ENCODE results near the gene TTBK2.

- TF ChIP-seq SIN3A (IDR thresholded peaks at IDR 0.05; ENCODE audit: borderline replicate concordance, low read depth, low read length) (no peak), EP300 (IDR thresholded peaks at IDR 0.05; ENCODE audit: borderline replicate concordance in 1 of 2, low read depth in 1 of 2, low read length in 1 of 2) (no peak; a peak in 1 of 4 replicates), USF1 (IDR thresholded peaks at IDR 0.05; ENCODE audit: borderline replicate concordance, low read depth) (no peak), CTCF (IDR thresholded peaks at IDR 0.05) (no peak), TCF12 (IDR thresholded peaks at IDR 0.05) (peak; percentile 77), TEAD4 (IDR thresholded peaks at IDR 0.05; ENCODE audit: borderline replicate concordance, insufficient read depth) (0 out of 2 replicates have a peak, but pooled peaks have one; percentile 29), POLR2AphosphoS5 (IDR thresholded peaks at IDR 0.05; ENCODE audit: low read depth, low read length) (no peak; the same call in 1 of the 2 replicates), EZH2phosphoT487 (IDR thresholded peaks at IDR 0.05; ENCODE audit: borderline replicate concordance, low read depth) (no peak), RXRA (IDR thresholded peaks at IDR 0.05; ENCODE audit: borderline replicate concordance, low read depth) (no peak), REST (IDR thresholded peaks at IDR 0.05; ENCODE audit: low read depth, low read length) (no peak)
These were observed 88.0 kb downstream of the TTBK2 start for GRCh38 chr15:42832576-42832975.

All from SK-N-SH (cell line).